Dedifferentiated amniotic fluid mesenchymal stem cell (primary cell): Measurements from ENCODE around the gene VPS54.
"Not testable (repeated sequence)": the region's sequence is repeated elsewhere in the genome, so short reads cannot be mapped to it uniquely, and the experiment has no call there.

Experiments used
- DNase-seq: peaks from one replicate; pipeline ENCODE4 v3.0.0-alpha.2; 2016; ENCODE audit errors: extremely low spot score

The VPS54 gene

GRCh38 chr2:63993871-63994270 lies 25.4 kb downstream of the VPS54 start:
- no peak for DNase-seq

GRCh38 chr2:63993130-63993584 lies 26.1 kb downstream of the VPS54 start:
- DNase-seq = not testable (repeated sequence)

- DNase-seq = no peak
Observed at GRCh38 chr2:63992061-63992685, 27.1 kb downstream of the VPS54 start.

- DNase-seq = not testable (repeated sequence)
Observed at GRCh38 chr2:63991173-63991999, 27.8 kb downstream of the VPS54 start.

GRCh38 chr2:63990072-63990471 lies 29.2 kb downstream of the VPS54 start:
- no peak for DNase-seq

GRCh38 chr2:63988842-63989436 lies 30.3 kb downstream of the VPS54 start:
- not testable (repeated sequence) for DNase-seq

GRCh38 chr2:63984606-63985359 lies 34.4 kb downstream of the VPS54 start:
- DNase-seq = no peak

- no peak for DNase-seq
Observed at GRCh38 chr2:63983986-63984605, 35.1 kb downstream of the VPS54 start.

- DNase-seq = no peak
Observed at GRCh38 chr2:63982335-63982734, 36.9 kb downstream of the VPS54 start.

GRCh38 chr2:63981702-63982103 lies 37.5 kb downstream of the VPS54 start:
- no peak for DNase-seq

- no peak for DNase-seq
Observed at GRCh38 chr2:63980794-63981193, 38.4 kb downstream of the VPS54 start.

GRCh38 chr2:63977904-63978303 lies 41.3 kb downstream of the VPS54 start:
- no peak for DNase-seq

- DNase-seq = no peak
Observed at GRCh38 chr2:63976125-63976510, 43.1 kb downstream of the VPS54 start.

GRCh38 chr2:63975437-63976124 lies 43.6 kb downstream of the VPS54 start:
- no peak for DNase-seq

- DNase-seq = not testable (repeated sequence)
Observed at GRCh38 chr2:63975036-63975435, 44.2 kb downstream of the VPS54 start.

- no peak for DNase-seq
Observed at GRCh38 chr2:63962186-63962585, 57.0 kb downstream of the VPS54 start.

GRCh38 chr2:63950414-63950813 lies 68.8 kb downstream of the VPS54 start:
- DNase-seq = no peak

GRCh38 chr2:63942788-63943187 lies 76.4 kb downstream of the VPS54 start:
- DNase-seq = no peak

GRCh38 chr2:63932104-63932503 lies 87.1 kb downstream of the VPS54 start:
- DNase-seq = not testable (repeated sequence)

- no peak for DNase-seq
Observed at GRCh38 chr2:63926815-63927214, 92.4 kb downstream of the VPS54 start.

- no peak for DNase-seq
Observed at GRCh38 chr2:63914311-63914710, 104.9 kb downstream of the VPS54 start.
